Lower leg skin (tissue), 3 donors: ENCODE results near the gene RNASE4.

Source experiments
- CTCF ChIP-seq, 3 donors: fragments of 450-650 bp; IDR thresholded peaks; one replicate each; pipeline ENCODE4 v1.5.1; 2016; ENCODE audit warnings: antibody characterized with exemption in 3 of 3, mild to moderate bottlenecking in 3 of 3, moderate library complexity in 2 of 3
- POLR2A ChIP-seq, 2 donors: fragments of 450-650 bp; IDR thresholded peaks; one replicate each; pipeline ENCODE4 v1.6.1; 2016 to 2017; ENCODE audit warnings: antibody characterized with exemption in 2 of 2, mild to moderate bottlenecking in 1 of 2, moderate library complexity in 1 of 2

- TF ChIP-seq POLR2A (IDR thresholded peaks at IDR 0.05): no peak
- no peak for TF ChIP-seq CTCF (IDR thresholded peaks at IDR 0.05)
Measured at GRCh38 chr14:20746566-20746965, 62.2 kb downstream of the RNASE4 start.
